Trophoblast cell (in vitro differentiated cells and primary cell): ENCODE data around the gene MIA3.
A peak's percentile ranks its signal among the peaks of the same experiment; 100 is the strongest.

Experiments used
- DNase-seq, 2 donors: peaks; one replicate each; pipeline ENCODE4 v3.0.0-alpha.2; 2016
- H2AFZ ChIP-seq: 2 replicates; pipeline ENCODE4 v1.6.1; 2013; ENCODE audit warnings: low read length, moderate library complexity, mild to moderate bottlenecking; ENCODE audit not compliant: insufficient read depth, poor library complexity
- H2AK5ac ChIP-seq: 2 replicates; pipeline ENCODE4 v1.6.1; 2013; ENCODE audit warnings: mild to moderate bottlenecking, low read length
- H2BK120ac ChIP-seq: 2 replicates; pipeline ENCODE4 v1.6.1; 2013; ENCODE audit warnings: low read length, mild to moderate bottlenecking, moderate library complexity; ENCODE audit not compliant: insufficient read depth, poor library complexity
- H2BK12ac ChIP-seq: 2 replicates; pipeline ENCODE4 v1.6.1; 2013; ENCODE audit warnings: mild to moderate bottlenecking, low read length, moderate library complexity
- H2BK5ac ChIP-seq: 2 replicates; pipeline ENCODE4 v1.6.1; 2013; ENCODE audit warnings: low read length, low read depth, moderate library complexity, mild to moderate bottlenecking; ENCODE audit not compliant: poor library complexity
- H3K14ac ChIP-seq: 2 replicates; pipeline ENCODE4 v1.6.1; 2013; ENCODE audit warnings: mild to moderate bottlenecking, low read length
- H3K18ac ChIP-seq: 2 replicates; pipeline ENCODE4 v1.6.1; 2013; ENCODE audit warnings: mild to moderate bottlenecking, low read length
- H3K23ac ChIP-seq: 2 replicates; pipeline ENCODE4 v1.6.1; 2013; ENCODE audit warnings: low read length
- H3K27ac ChIP-seq: 2 replicates; pipeline ENCODE4 v1.5.1; 2013; ENCODE audit warnings: low read depth, mild to moderate bottlenecking, inconsistent platforms, low read length, moderate library complexity
- H3K27me3 ChIP-seq: 2 replicates; pipeline ENCODE4 v1.6.1; 2013; ENCODE audit warnings: inconsistent platforms, mild to moderate bottlenecking, low read length, moderate library complexity; ENCODE audit not compliant: insufficient read depth
- H3K36me3 ChIP-seq, 2 experiments: 1 replicate in 1 of 2; 2 replicates in 1 of 2; pipeline ENCODE4 v1.6.1; 2013; ENCODE audit warnings: low read length in 2 of 2, mild to moderate bottlenecking in 2 of 2, moderate library complexity in 1 of 2; ENCODE audit not compliant: insufficient read depth in 2 of 2, control insufficient read depth in 1 of 2
- H3K4ac ChIP-seq: 2 replicates; pipeline ENCODE4 v1.6.1; 2013; ENCODE audit warnings: low read depth, mild to moderate bottlenecking, low read length, moderate library complexity
- H3K4me1 ChIP-seq, 2 experiments: 1 replicate in 1 of 2; 2 replicates in 1 of 2; pipeline ENCODE4 v1.6.1; 2013; ENCODE audit warnings: low read length in 2 of 2, mild to moderate bottlenecking in 2 of 2, moderate library complexity in 1 of 2; ENCODE audit not compliant: insufficient read depth in 2 of 2, control insufficient read depth in 1 of 2
- H3K4me2 ChIP-seq: 2 replicates; pipeline ENCODE4 v1.6.1; 2013; ENCODE audit warnings: inconsistent platforms, mild to moderate bottlenecking, low read length, moderate library complexity
- H3K4me3 ChIP-seq: 2 replicates; pipeline ENCODE4 v1.5.1; 2013; ENCODE audit warnings: mild to moderate bottlenecking, low read depth, low read length, inconsistent platforms
- H3K79me1 ChIP-seq: one replicate; pipeline ENCODE4 v1.6.1; 2013; ENCODE audit warnings: low read length
- H3K79me2 ChIP-seq: 2 replicates; pipeline ENCODE4 v1.6.1; 2013; ENCODE audit warnings: low read length, mild to moderate bottlenecking; ENCODE audit not compliant: control insufficient read depth, insufficient read depth, poor library complexity
- H3K9ac ChIP-seq: 2 replicates; pipeline ENCODE4 v1.6.1; 2013; ENCODE audit warnings: mild to moderate bottlenecking, low read length
- H3K9me3 ChIP-seq: 2 replicates; pipeline ENCODE4 v1.6.1; 2013; ENCODE audit warnings: low read depth, mild to moderate bottlenecking, control low read depth, inconsistent platforms, low read length; ENCODE audit not compliant: insufficient read depth
- H4K12ac ChIP-seq: 2 replicates; pipeline ENCODE4 v1.6.1; 2013; ENCODE audit warnings: low read depth, mild to moderate bottlenecking, low read length, moderate library complexity
- H4K8ac ChIP-seq: 2 replicates; pipeline ENCODE4 v1.6.1; 2013; ENCODE audit warnings: low read depth, mild to moderate bottlenecking, low read length, moderate library complexity
- H4K91ac ChIP-seq: one replicate; pipeline ENCODE4 v1.6.1; 2013; ENCODE audit warnings: low read depth, mild to moderate bottlenecking, low read length, moderate library complexity
- WGBS: extraction: QIAGEN DNeasy Blood & Tissue Kit; methylation state at CpG from one replicate; pipeline ENCODE4 v1.1.7; 2013; ENCODE audit warnings: missing lambda C conversion rate; ENCODE audit not compliant: insufficient read length, insufficient coverage; ENCODE audit errors: extremely low coverage; 5-methylcytosine and 5-hydroxymethylcytosine counted together

MIA3 gene

DNA sequence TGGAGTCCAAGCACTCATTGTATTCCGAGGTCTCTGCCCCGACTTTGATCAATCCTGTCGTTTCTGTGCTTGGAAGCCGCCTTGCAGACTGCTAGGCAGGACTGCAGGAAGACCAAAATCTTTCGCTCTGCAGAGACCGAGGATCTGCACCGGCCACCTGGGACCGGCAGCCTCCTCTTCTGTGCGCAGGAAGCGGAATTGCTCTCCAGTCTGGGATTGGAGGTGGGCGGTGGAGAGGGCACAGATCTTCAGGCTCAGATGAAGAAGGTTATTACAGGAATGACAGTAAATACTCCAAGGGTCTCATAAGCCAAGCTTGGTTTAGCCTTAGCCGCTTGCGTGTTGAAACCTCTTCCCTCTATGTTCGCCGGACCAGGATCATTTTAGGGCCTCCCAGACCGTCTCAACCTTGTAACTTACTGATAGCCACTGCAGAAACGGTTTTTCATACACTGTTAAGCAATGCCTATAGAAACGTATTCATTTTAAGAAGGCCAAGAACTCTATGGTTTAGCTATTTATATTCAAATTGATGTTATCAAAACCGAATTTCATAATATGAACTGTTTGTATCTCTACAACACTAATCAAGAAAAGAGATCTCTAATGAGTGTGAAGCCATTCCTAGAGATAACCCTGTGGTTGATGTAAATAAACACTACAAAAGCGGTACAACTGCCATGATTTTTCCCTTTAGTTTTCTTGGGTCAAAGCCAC is 1.1 kb downstream of the MIA3 start:
- Histone ChIP-seq H2BK5ac (no peak overlapping the region), H2BK120ac (no peak overlapping the region), H3K4me3 (peak overlapping the region; percentile 96), H3K4me2 (peak overlapping the region; percentile 97), H4K12ac (no peak overlapping the region), H3K79me2 (peaks cover 3% of the 10 kb centered on the region), H3K4ac (no peak overlapping the region), H2AFZ (peak overlapping the region; percentile 30), H3K9ac (peak overlapping the region; percentile 79), H3K36me3 (no peaks in the 10 kb centered on the region), H3K27ac (no peak overlapping the region), H3K14ac (no peak overlapping the region), H3K79me1 (peaks cover 7% of the 10 kb centered on the region), H2BK12ac (no peak overlapping the region), H3K27me3 (no peaks in the 10 kb centered on the region), H3K23ac (no peak overlapping the region), H4K8ac (no peak overlapping the region), H2AK5ac (no peak overlapping the region), H4K91ac (no peak overlapping the region), H3K18ac (no peak overlapping the region), H3K9me3 (no peaks in the 10 kb centered on the region), H3K4me1 (peaks cover 0 to 9% of the 10 kb centered on the region in 2 experiments)
- no CpG with 5 or more reads among the region's 20 CpGs for WGBS
- DNase-seq, result peak in 1 of 2 donors; percentile 39

DNA sequence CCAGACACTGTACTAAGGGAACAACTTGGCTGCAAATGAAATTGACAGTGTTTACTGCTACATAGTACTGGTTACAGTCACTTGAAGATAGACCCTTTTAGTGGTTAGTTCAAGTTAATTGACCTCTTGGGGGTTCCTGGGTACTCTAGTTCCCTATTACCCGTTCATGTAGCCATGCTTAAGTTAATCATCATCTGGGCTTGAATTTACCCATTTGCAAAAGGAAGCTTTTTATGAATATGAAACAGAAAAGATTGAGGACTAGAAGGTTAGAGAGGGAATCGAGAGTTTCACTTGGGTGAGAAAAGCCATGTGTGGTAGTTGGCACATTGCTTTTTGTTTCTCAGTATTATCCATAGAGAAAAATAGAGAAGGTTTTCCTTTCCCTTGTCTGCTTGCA is 2.7 kb downstream of the MIA3 start:
- H2BK5ac ChIP-seq, result no peak overlapping the region
- no peak overlapping the region for H3K14ac ChIP-seq
- peaks cover 7% of the 10 kb centered on the region for H3K79me1 ChIP-seq
- no peak overlapping the region for H2BK12ac ChIP-seq
- H2AK5ac ChIP-seq, result no peak overlapping the region
- DNase-seq, result no peak
- H3K4me1 ChIP-seq, result peaks cover 0 to 9% of the 10 kb centered on the region in 2 experiments
- no peak overlapping the region for H3K4me3 ChIP-seq
- no peaks in the 10 kb centered on the region for H3K9me3 ChIP-seq
- no peak overlapping the region for H3K9ac ChIP-seq
- H3K79me2 ChIP-seq, result peaks cover 3% of the 10 kb centered on the region
- H3K4ac ChIP-seq, result no peak overlapping the region
- H4K12ac ChIP-seq, result no peak overlapping the region
- no peak overlapping the region for H3K27ac ChIP-seq
- no peak overlapping the region for H4K91ac ChIP-seq
- H3K36me3 ChIP-seq, result no peaks in the 10 kb centered on the region
- no peak overlapping the region for H2BK120ac ChIP-seq
- no peak overlapping the region for H2AFZ ChIP-seq
- WGBS, result no CpG with 5 or more reads among the region's 2 CpGs
- no peak overlapping the region for H4K8ac ChIP-seq
- H3K23ac ChIP-seq, result no peak overlapping the region
- H3K4me2 ChIP-seq, result no peak overlapping the region
- no peak overlapping the region for H3K18ac ChIP-seq
- no peaks in the 10 kb centered on the region for H3K27me3 ChIP-seq

DNA sequence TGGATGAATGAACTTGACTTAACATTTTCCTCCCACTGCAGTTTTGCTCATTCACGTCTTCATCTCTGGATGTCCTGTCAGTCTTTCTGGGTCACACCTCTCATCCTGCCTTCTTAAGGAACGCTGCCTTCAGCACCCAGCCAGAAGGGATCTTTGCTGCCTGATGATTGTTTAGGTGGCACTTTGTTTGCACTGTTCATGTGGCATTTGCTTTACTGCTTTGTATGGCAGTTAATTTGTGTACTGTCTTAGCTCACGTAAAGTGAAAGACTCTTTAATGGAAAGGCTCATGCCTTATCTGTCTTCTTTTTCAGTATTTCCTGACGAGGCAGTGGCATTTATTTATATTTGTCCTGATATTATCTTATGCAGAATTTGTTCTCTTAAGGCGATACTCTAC is 4.9 kb downstream of the MIA3 start:
- Histone ChIP-seq H3K9ac (no peak overlapping the region), H3K14ac (no peak overlapping the region), H2BK12ac (no peak overlapping the region), H4K8ac (no peak overlapping the region), H4K91ac (no peak overlapping the region), H2BK120ac (no peak overlapping the region), H3K23ac (no peak overlapping the region), H3K18ac (no peak overlapping the region), H2AK5ac (no peak overlapping the region), H3K9me3 (no peaks in the 10 kb centered on the region), H3K36me3 (peaks cover 0 to 7% of the 10 kb centered on the region in 2 experiments), H3K27ac (no peak overlapping the region), H3K4me2 (no peak overlapping the region), H2BK5ac (no peak overlapping the region), H3K79me1 (peaks cover 3% of the 10 kb centered on the region), H3K4me1 (peaks cover 0 to 5% of the 10 kb centered on the region in 2 experiments), H3K79me2 (peaks cover 3% of the 10 kb centered on the region), H3K4ac (no peak overlapping the region), H4K12ac (no peak overlapping the region), H3K27me3 (no peaks in the 10 kb centered on the region), H3K4me3 (no peak overlapping the region), H2AFZ (no peak overlapping the region)
- DNase-seq, result no peak
- no CpG with 5 or more reads among the region's 5 CpGs for WGBS

DNA sequence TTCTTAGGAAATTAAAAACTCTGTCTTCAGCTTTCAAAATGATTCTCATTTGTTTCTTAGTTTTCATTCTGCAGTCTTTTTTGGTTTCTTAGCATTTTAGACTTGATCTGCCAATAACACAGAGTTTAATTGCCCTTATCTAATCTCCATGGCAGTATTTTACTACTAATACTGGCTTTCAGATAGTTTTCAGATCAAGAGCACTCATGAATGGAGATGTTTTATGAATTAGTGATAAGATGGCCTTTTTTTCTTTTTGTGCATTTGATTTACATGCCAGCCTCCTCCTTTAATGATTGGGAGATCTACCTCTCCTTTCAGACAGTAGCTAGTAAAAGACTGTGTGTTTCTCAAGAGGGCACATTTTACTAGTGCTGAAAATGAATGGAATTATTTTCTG is 5.6 kb downstream of the MIA3 start:
- Histone ChIP-seq H3K14ac (no peak overlapping the region), H3K27ac (no peak overlapping the region), H3K23ac (no peak overlapping the region), H3K79me2 (no peaks in the 10 kb centered on the region), H3K4me3 (no peak overlapping the region), H3K79me1 (no peaks in the 10 kb centered on the region), H2AFZ (no peak overlapping the region), H3K27me3 (no peaks in the 10 kb centered on the region), H3K36me3 (peaks cover 0 to 7% of the 10 kb centered on the region in 2 experiments), H3K18ac (no peak overlapping the region), H3K4me1 (peaks cover 0 to 5% of the 10 kb centered on the region in 2 experiments), H2BK12ac (no peak overlapping the region), H2AK5ac (no peak overlapping the region), H4K91ac (no peak overlapping the region), H3K4me2 (no peak overlapping the region), H3K9ac (no peak overlapping the region), H2BK120ac (no peak overlapping the region), H2BK5ac (no peak overlapping the region), H4K8ac (no peak overlapping the region), H3K4ac (no peak overlapping the region), H4K12ac (no peak overlapping the region), H3K9me3 (no peaks in the 10 kb centered on the region)
- DNase-seq, result no peak
